Renal cortex interstitium (tissue), 11 donors: ENCODE measurements around the gene MTERF1. TPM values are rescaled to one million over a fixed set of nuclear protein-coding genes. Genes with fewer than 3 reads are reported as not detected.

ENCODE experiments used
- DNase-seq, 11 donors: peaks; one replicate each; pipeline ENCODE4 v3.0.0-alpha.2; 2013; ENCODE audit warnings: low read depth in 9 of 11, low spot score in 4 of 11; ENCODE audit errors: extremely low read depth in 1 of 11
- polyA plus RNA-seq, 3 donors: library from polyadenylated mRNA; unstranded; fragments of 120-200 nt; gene quantifications; one replicate each; pipeline ENCODE4 v1.2.1, GENCODE V29; 2013; ENCODE audit not compliant: insufficient read length in 3 of 3

The MTERF1 gene
- polyA plus RNA-seq, 3 donors, result 17.9 to 21.4 (median 18.1) TPM

GRCh38 chr7:91847876-91848588 is 32.5 kb downstream of the MTERF1 start:
- no peak for DNase-seq

GRCh38 chr7:91847231-91847630 is 33.3 kb downstream of the MTERF1 start:
- DNase-seq, result no peak

GRCh38 chr7:91846436-91846835 is 34.1 kb downstream of the MTERF1 start:
- no peak for DNase-seq

- DNase-seq, result no peak
Observed at GRCh38 chr7:91843831-91844230, 36.7 kb downstream of the MTERF1 start.

GRCh38 chr7:91838439-91838838 is 42.1 kb downstream of the MTERF1 start:
- DNase-seq, result no peak

- DNase-seq, result no peak
Observed at GRCh38 chr7:91837397-91838070, 43.0 kb downstream of the MTERF1 start.

- DNase-seq, result no peak
Observed at GRCh38 chr7:91835826-91836368, 44.6 kb downstream of the MTERF1 start.

- DNase-seq, result no peak
Observed at GRCh38 chr7:91835091-91835825, 45.2 kb downstream of the MTERF1 start.

GRCh38 chr7:91832493-91833045 is 47.9 kb downstream of the MTERF1 start:
- no peak for DNase-seq

- DNase-seq, result no peak
Observed at GRCh38 chr7:91827169-91827568, 53.3 kb downstream of the MTERF1 start.

GRCh38 chr7:91826377-91826776 is 54.1 kb downstream of the MTERF1 start:
- DNase-seq, result peak in 1 of 11 donors; percentile 2

GRCh38 chr7:91824201-91824600 is 56.3 kb downstream of the MTERF1 start:
- DNase-seq, result no peak

Other genes starting within 250 kb of the MTERF1 start
- 100 to 1,000 TPM in 1 of 3 donors, 10 to 100 TPM in 2; 75.7 to 110 (median 87.1) TPM for gene AKAP9, start 60.2 kb upstream of the MTERF1 start, polyA plus RNA-seq